Heart left ventricle (tissue), 16 donors: ENCODE data around the gene SRRM5. TPM values are rescaled to one million over a fixed set of nuclear protein-coding genes. Genes with fewer than 3 reads are reported as not detected.

Experiments
- ATAC-seq, 4 donors: fragments of 200-7000 bp; cut with Tn5 transposase; one replicate each; pipeline ENCODE4 v1.9.1; 2020 to 2022; ENCODE audit warnings: moderate library complexity in 4 of 4, mild to moderate bottlenecking in 3 of 4, moderate number of reproducible peaks in 1 of 4
- DNase-seq, 5 donors: peaks; one replicate each; pipeline ENCODE4 v3.0.0-alpha.2; 2020
- H3K27ac ChIP-seq, 12 donors: fragments of 200-600 bp; sonication (generic) in 4 of 12; one replicate each; pipeline versions ENCODE4 v1.5.0 to v1.8.0; 2016 to 2022; ENCODE audit warnings: mild to moderate bottlenecking in 2 of 12
- H3K27me3 ChIP-seq, 9 donors: fragments of 200-600 bp; sonication (generic) in 2 of 9; one replicate each; pipeline versions ENCODE4 v1.5.1 to v1.8.0; 2016 to 2022; ENCODE audit warnings: mild to moderate bottlenecking in 3 of 9
- H3K36me3 ChIP-seq, 9 donors: fragments of 200-600 bp; sonication (generic) in 2 of 9; one replicate each; pipeline versions ENCODE4 v1.5.0 to v1.8.0; 2018 to 2022; ENCODE audit warnings: mild to moderate bottlenecking in 2 of 9
- H3K4me1 ChIP-seq, 12 donors: fragments of 200-600 bp; sonication (generic) in 4 of 12; one replicate each; pipeline versions ENCODE4 v1.5.0 to v1.8.0; 2016 to 2022; ENCODE audit warnings: mild to moderate bottlenecking in 3 of 12
- H3K4me3 ChIP-seq, 12 donors: fragments of 200-600 bp; sonication (generic) in 4 of 12; one replicate each; pipeline versions ENCODE4 v1.5.0 to v1.8.0; 2017 to 2022; ENCODE audit warnings: mild to moderate bottlenecking in 9 of 12, moderate library complexity in 4 of 12
- H3K9me3 ChIP-seq, 12 donors: fragments of 200-600 bp; sonication (generic) in 4 of 12; one replicate each; pipeline versions ENCODE4 v1.5.0 to v1.8.0; 2016 to 2022; ENCODE audit warnings: mild to moderate bottlenecking in 1 of 12
- POLR2A ChIP-seq, 2 donors: fragments of 450-650 bp; IDR thresholded peaks; one replicate each; pipeline ENCODE4 v1.6.1; 2017; ENCODE audit warnings: antibody characterized with exemption in 2 of 2, mild to moderate bottlenecking in 2 of 2, moderate library complexity in 2 of 2
- WGBS, 4 donors: extraction: QIAGEN DNeasy Blood & Tissue Kit in 2 of 4; methylation state at CpG; one replicate each; pipeline versions ENCODE4 v1.1.5 to v1.1.7; 2013 to 2018; 5-methylcytosine and 5-hydroxymethylcytosine counted together
- intact Hi-C, 10 donors: fragments of 100-400 bp; cut with DNase I; formaldehyde crosslinking; loops; one replicate each; pipeline versions ENCODE4 v1.11.1 to v1.14.2; 2022
- polyA plus RNA-seq, 2 donors: library from polyadenylated mRNA; stranded (reverse); fragments of 200-250 nt; gene quantifications; one replicate each; pipeline ENCODE4 v1.2.3, GENCODE V29; 2013
- total RNA-seq, 9 donors: library from RNA; depleted of rRNA in 2 of 9; stranded (reverse); fragments of >200 nt in 2 of 9; fragmentation: NEBNext Ultra II Directional in 3 of 9; extraction: Animal tissue kit (Norgen Biotek cat#: 25700) in 3 of 9; gene quantifications; one replicate each; pipeline versions ENCODE4 v1.1.0 to v1.2.4, GENCODE V29; 2016 to 2023
- TF ChIP-seq, protein P1 (sequence below), 12 donors: fragments of 200-600 bp; sonication (generic) in 4 of 12; IDR thresholded peaks; one replicate each; pipeline versions ENCODE4 v1.5.0 to v1.8.0; 2018 to 2022; ENCODE audit warnings: antibody characterized with exemption in 12 of 12, mild to moderate bottlenecking in 5 of 12
- donor health status: ischemic (EF 13 %, LVEDD 7.1; RV severe dilation, severe dysfunction).
- donor health status: healthy with polysubstance abuse.
- donor health status: DM: no; HTN: yes; CAD: no.
- donor health status: DM: no; HTN: no; CAD: no.
- donor health status: ischemic (EF 25% LVEDD 6.9; RV normal size, moderate dysfunction).
- donor health status: ischemic (EF 25% LVEDD 5.7; RV mildly dilated, moderate dysfunction).
- donor health status: healthy.
- donor health status: DM: yes; HTN: yes; CAD: no.
- donor health status: ischemic (EF 35%, LVEDD 5.7; RV mildly dilated, moderate dysfunction).
- donor health status: nonischemic (EF 11% LVEDD 7.7; RV severe dilation, severe dysfunction).
- donor health status: DM: yes; HTN: yes; CAD: no.
- donor health status: PGD.
- donor health status: ischemic (EF 29% LVEDD 5.4; RV normal size, mild dysfunction).
- donor health status: nonischemic (EF 23%, LVEDD 6.1; RV moderate dilation, normal function).

The SRRM5 gene
- total and polyA plus RNA-seq, 11 donors: 0.07 to 0.80 (median 0.16) TPM; not detected in 2

DNA sequence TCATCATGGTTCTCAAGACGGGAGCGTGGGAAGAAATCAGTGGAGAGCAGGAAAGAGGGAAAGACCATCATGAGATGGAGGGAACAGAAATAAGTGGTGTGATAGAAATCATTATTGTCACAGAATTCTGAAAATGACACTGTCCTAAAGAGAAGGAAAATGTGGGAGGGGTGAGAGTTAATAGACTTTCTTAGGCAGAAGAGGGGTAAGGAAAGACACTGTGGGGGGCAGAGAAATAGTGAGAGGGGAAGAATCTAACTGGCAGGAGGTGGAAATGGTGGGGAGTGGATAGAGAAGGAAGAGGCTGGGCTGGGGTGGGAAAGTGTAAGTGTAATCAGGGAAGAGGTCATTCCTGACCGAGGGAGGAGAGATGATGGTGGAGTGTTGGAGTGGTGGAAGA, 33.1 kb upstream of the SRRM5 start:
- 79 to 87% (median 83%) methylated on average over 3 of the region's 3 CpGs for WGBS, 4 donors
- TF ChIP-seq, protein P1, sequence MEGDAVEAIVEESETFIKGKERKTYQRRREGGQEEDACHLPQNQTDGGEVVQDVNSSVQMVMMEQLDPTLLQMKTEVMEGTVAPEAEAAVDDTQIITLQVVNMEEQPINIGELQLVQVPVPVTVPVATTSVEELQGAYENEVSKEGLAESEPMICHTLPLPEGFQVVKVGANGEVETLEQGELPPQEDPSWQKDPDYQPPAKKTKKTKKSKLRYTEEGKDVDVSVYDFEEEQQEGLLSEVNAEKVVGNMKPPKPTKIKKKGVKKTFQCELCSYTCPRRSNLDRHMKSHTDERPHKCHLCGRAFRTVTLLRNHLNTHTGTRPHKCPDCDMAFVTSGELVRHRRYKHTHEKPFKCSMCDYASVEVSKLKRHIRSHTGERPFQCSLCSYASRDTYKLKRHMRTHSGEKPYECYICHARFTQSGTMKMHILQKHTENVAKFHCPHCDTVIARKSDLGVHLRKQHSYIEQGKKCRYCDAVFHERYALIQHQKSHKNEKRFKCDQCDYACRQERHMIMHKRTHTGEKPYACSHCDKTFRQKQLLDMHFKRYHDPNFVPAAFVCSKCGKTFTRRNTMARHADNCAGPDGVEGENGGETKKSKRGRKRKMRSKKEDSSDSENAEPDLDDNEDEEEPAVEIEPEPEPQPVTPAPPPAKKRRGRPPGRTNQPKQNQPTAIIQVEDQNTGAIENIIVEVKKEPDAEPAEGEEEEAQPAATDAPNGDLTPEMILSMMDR (IDR thresholded peaks at IDR 0.05): no peak
- TF ChIP-seq POLR2A (IDR thresholded peaks at IDR 0.05): no peak
- intact Hi-C loops: no loop called here
- Histone ChIP-seq H3K27ac (no peak overlapping the region), H3K4me1 (peaks cover 6 to 40% (median 19%) of the 10 kb centered on the region in 12 donors), H3K4me3 (no peak overlapping the region), H3K36me3 (peaks cover 0 to 7% (median 0%) of the 10 kb centered on the region in 9 donors), H3K9me3 (no peaks in the 10 kb centered on the region), H3K27me3 (no peaks in the 10 kb centered on the region)
- DNase-seq (no peak), ATAC-seq (no peak)

DNA sequence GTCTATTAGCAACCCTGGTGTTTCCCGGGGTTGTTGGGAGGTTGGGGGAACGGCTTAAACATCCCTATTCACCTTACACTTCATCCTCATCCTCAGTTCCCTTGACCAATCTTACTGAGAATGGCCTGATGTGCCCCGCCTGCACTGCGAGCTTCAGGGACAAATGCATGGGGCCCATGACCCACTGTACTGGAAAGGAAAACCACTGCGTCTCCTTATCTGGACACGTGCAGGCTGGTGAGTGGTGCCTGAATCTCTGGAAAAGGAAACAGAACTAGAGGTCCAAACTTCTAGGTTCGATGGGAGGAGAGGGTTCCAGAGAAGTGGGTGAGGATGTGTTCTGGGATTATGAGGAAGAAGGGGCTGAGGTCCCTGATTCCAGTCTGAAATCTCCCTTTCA, 30.4 kb upstream of the SRRM5 start:
- H3K27ac ChIP-seq: peak overlapping the region in 4 of 12 donors; percentile 3 to 67 (median 66)
- intact Hi-C loops: loop anchor here in 1 of 10 donors (2.0 kb wide), 1 partner anchor 13 kb away; no protein-coding TSS in a partner anchor
- peaks cover 0 to 30% (median 5%) of the 10 kb centered on the region in 12 donors for H3K4me1 ChIP-seq
- ATAC-seq (no peak), DNase-seq (no peak)
- peak overlapping the region in 8 of 12 donors; percentile 48 to 66 (median 58) for H3K4me3 ChIP-seq
- no peaks in the 10 kb centered on the region for H3K9me3 ChIP-seq
- TF ChIP-seq POLR2A (IDR thresholded peaks at IDR 0.05): no peak
- TF ChIP-seq, protein P1 (IDR thresholded peaks at IDR 0.05): no peak
- H3K27me3 ChIP-seq: no peaks in the 10 kb centered on the region
- WGBS, 4 donors: 64 to 73% (median 65%) methylated on average over 7 of the region's 7 CpGs
- peaks cover 0 to 16% (median 3%) of the 10 kb centered on the region in 9 donors for H3K36me3 ChIP-seq

- intact Hi-C loops: no loop called here
- ATAC-seq: no peak
Observed at GRCh38 chr19:43582495-43582894, 29.4 kb upstream of the SRRM5 start.

DNA sequence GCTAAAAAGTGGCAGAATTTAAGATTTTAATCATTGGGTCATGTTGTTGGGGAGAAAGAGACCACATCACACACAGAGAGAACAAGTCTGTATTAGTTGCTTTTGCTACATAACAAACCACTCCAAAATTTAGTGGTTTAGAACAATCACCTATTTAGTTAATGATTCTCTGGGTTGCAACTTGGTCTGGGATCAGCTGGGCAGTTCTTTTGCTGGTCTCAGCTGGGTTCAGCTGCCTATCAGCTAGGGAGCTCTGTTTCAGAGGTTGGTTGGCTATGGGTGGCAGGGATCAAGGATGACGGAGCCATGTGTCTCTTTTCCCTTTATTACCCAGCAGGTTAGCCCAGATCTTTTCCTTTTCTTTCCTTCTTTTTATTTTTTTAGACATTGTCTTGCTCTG, 27.4 kb upstream of the SRRM5 start:
- Histone ChIP-seq H3K9me3 (no peaks in the 10 kb centered on the region), H3K27me3 (no peaks in the 10 kb centered on the region), H3K4me1 (peaks cover 0 to 30% (median 5%) of the 10 kb centered on the region in 12 donors), H3K27ac (peak overlapping the region in 1 of 12 donors; percentile 49), H3K36me3 (peaks cover 0 to 38% (median 9%) of the 10 kb centered on the region in 9 donors), H3K4me3 (no peak overlapping the region)
- intact Hi-C loops: no loop called here
- 92 to 100% (median 100%) methylated on average over 1 of the region's 1 CpG for WGBS, 4 donors
- TF ChIP-seq, protein P1 (IDR thresholded peaks at IDR 0.05): no peak
- no peak for TF ChIP-seq POLR2A (IDR thresholded peaks at IDR 0.05)
- no peak for DNase-seq
- ATAC-seq: no peak

More at GRCh38 chr19:43582495-43582894, 29.4 kb upstream of the SRRM5 start:
- no peak overlapping the region for H3K27ac ChIP-seq
- no peak for DNase-seq
- H3K27me3 ChIP-seq: no peaks in the 10 kb centered on the region
- peaks cover 0 to 30% (median 5%) of the 10 kb centered on the region in 12 donors for H3K4me1 ChIP-seq
- H3K4me3 ChIP-seq: no peak overlapping the region
- 90 to 97% (median 95%) methylated on average over 2 of the region's 2 CpGs for WGBS, 4 donors
- TF ChIP-seq, protein P1 (IDR thresholded peaks at IDR 0.05): no peak
- TF ChIP-seq POLR2A (IDR thresholded peaks at IDR 0.05): no peak
- no peaks in the 10 kb centered on the region for H3K9me3 ChIP-seq
- H3K36me3 ChIP-seq: peaks cover 0 to 26% (median 9%) of the 10 kb centered on the region in 9 donors
